BJ (cell line): Measurements from ENCODE around the gene INMT. TPM values are rescaled to one million over a fixed set of nuclear protein-coding genes. Genes with fewer than 3 reads are reported as not detected.

Experiments used
- CTCF ChIA-PET: fragments of 350-600 bp; formaldehyde crosslinking; extraction: SDS; loops from one replicate; lab custom pipeline; 2021; ENCODE audit warnings: antibody characterized with exemption, inconsistent platforms; lab: Yijun Ruan, JAX
- POLR2A ChIA-PET: fragments of 300-600 bp; sonication (Branson Sonifier 250); formaldehyde crosslinking; extraction: SDS; loops from one replicate; lab custom pipeline; 2021; ENCODE audit warnings: antibody characterized with exemption; lab: Charles Lee
- DNase-seq: peaks from one replicate; pipeline ENCODE4 v3.0.0-alpha.2; 2011; ENCODE audit warnings: low read depth
- H3K27me3 ChIP-seq: 2 replicates; pipeline ENCODE4 v1.6.0; 2011; ENCODE audit warnings: low read length; ENCODE audit not compliant: control insufficient read depth, insufficient read depth
- H3K36me3 ChIP-seq: 2 replicates; pipeline ENCODE4 v1.5.1; 2011; ENCODE audit warnings: low read length; ENCODE audit not compliant: control insufficient read depth, insufficient read depth
- H3K4me3 ChIP-seq: 2 replicates; pipeline ENCODE4 v1.5.1; 2011; ENCODE audit warnings: low read depth, mild to moderate bottlenecking, control low read depth, low read length
- polyA plus RNA-seq: library from polyadenylated mRNA; depleted of rRNA; stranded (reverse); fragments of >200 nt; gene quantifications from 2 replicates; pipeline ENCODE4 v1.2.3, GENCODE V29; 2011
- TF ChIP-seq, protein P1 (sequence below): IDR thresholded peaks from 2 replicates; pipeline ENCODE4 v1.5.1; 2011; ENCODE audit warnings: low read depth, mild to moderate bottlenecking, control low read depth, inconsistent platforms, low read length, moderate library complexity; ENCODE audit not compliant: insufficient read depth

INMT gene
- polyA plus RNA-seq, 1 experiment = 1.3 TPM

DNA sequence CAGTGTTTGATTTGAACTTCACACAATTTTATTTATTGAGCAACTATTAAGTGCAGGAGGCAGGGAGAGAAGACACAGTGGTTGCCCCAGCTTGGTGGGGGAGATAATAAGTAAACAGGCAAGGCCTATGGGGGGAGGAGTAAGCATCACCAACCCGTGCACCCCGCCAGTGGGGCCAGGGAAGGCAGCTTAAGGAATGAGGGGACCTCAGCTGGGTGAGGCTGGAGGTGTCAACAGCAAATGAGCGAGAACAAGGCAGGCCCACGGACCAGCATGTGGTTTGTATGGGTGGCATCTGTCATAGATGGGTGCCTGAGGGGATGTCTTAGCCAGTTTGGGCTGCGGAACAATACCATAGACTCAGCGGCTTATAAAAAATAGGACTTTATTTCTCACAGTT, 45.6 kb upstream of the INMT start:
- ChIA-PET POLR2A (no interaction called here), CTCF (no interaction called here)
- Histone ChIP-seq H3K27me3 (peaks cover 17% of the 10 kb centered on the region), H3K36me3 (no peaks in the 10 kb centered on the region), H3K4me3 (no peak overlapping the region)
- TF ChIP-seq, protein P1, sequence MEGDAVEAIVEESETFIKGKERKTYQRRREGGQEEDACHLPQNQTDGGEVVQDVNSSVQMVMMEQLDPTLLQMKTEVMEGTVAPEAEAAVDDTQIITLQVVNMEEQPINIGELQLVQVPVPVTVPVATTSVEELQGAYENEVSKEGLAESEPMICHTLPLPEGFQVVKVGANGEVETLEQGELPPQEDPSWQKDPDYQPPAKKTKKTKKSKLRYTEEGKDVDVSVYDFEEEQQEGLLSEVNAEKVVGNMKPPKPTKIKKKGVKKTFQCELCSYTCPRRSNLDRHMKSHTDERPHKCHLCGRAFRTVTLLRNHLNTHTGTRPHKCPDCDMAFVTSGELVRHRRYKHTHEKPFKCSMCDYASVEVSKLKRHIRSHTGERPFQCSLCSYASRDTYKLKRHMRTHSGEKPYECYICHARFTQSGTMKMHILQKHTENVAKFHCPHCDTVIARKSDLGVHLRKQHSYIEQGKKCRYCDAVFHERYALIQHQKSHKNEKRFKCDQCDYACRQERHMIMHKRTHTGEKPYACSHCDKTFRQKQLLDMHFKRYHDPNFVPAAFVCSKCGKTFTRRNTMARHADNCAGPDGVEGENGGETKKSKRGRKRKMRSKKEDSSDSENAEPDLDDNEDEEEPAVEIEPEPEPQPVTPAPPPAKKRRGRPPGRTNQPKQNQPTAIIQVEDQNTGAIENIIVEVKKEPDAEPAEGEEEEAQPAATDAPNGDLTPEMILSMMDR = no peak
- DNase-seq = no peak

DNA sequence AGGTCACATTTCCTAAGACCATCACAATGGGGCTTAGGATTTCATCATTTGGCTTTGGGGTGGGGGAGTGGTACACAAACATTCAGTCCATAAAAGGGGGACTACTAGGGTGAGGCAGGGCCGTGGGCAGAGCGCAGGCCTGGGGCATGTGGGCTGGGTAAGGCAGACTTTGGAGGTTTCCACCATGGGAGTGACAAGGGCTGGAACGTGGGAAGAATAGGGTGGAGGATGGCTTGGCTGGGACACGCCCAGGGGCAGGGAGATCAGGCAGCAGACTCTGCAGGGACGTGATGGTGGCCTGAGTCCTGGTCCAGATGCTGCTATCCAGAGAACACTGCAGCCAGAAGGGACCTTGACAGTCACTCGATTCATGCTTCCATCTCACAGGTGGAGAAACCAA, 45.0 kb upstream of the INMT start:
- DNase-seq = no peak
- CTCF ChIA-PET = no interaction called here
- no peak overlapping the region for H3K4me3 ChIP-seq
- H3K36me3 ChIP-seq = no peaks in the 10 kb centered on the region
- TF ChIP-seq, protein P1 = no peak
- POLR2A ChIA-PET = no interaction called here
- peaks cover 14% of the 10 kb centered on the region for H3K27me3 ChIP-seq

DNA sequence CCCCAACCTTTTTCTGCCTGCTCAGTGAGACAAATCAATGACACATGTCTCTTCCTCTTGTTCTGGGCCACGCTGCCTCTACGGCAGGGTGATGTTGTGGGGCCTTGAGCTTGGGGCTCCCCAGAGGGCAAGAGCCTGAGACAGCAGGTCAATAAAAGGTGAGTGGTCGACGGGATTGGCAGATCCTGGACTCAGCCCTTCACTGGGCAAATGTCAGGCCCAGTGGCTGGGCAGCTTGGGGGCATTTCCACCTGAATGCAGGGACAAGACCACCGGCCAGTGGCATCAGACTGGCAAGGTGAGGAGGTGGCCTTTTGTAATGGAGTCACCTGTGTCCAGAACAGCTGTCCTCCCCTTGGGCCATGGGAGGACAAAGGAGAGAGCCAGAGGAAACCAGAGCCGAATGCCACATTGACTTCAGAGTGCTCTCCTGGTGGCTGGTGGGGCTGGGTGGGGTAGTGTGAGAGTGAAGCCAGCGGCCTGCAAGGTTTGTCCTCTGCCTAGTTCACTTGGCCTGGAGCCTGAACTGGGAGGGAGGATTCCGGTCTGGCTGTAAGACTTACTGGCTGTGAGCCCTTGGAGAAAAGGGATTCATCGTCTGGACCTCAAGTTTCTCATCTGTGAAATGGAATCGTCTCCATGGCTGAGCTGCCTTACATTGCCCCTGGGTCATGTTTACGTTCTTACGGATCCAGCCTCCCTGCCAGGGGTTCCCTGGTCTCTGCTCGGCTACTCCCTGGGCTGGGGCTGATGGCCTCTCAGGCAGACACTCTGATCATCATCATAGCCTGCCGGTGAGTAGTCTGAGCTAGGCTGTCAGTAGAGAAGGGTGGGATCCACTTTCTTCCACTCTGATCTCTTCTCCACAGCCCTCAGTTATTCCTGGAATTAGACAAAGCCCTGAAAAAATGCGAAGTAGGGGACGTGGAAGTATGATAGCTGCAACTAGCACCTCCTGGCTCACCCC, 44.3 kb upstream of the INMT start:
- TF ChIP-seq, protein P1 = no peak
- POLR2A ChIA-PET = no interaction called here
- CTCF ChIA-PET = no interaction called here
- H3K36me3 ChIP-seq = no peaks in the 10 kb centered on the region
- no peak for DNase-seq
- H3K27me3 ChIP-seq = peaks cover 14% of the 10 kb centered on the region
- H3K4me3 ChIP-seq = no peak overlapping the region

DNA sequence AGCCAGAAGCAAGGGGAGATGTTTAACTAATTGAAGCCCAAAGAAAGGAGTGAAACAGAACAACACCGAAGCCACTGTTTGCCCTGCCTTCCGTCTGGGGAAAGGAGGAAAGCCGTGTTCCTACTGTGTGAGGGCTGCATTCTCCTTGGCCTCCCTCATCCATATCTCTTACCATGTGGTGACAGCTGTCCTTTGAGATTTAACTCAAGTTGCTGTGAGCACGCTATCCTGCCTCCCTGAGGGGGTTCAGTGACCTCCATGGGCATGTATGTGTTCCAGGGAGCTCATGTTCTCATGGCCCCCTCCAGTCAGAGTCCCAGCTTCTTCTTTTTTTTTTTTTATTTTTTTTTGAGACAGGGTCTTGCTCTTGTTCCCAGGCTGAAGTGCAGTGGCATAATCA, 43.5 kb upstream of the INMT start:
- H3K27me3 ChIP-seq = peaks cover 14% of the 10 kb centered on the region
- H3K36me3 ChIP-seq = no peaks in the 10 kb centered on the region
- ChIA-PET CTCF (no interaction called here), POLR2A (no interaction called here)
- TF ChIP-seq, protein P1 = no peak
- H3K4me3 ChIP-seq = no peak overlapping the region
- no peak for DNase-seq

DNA sequence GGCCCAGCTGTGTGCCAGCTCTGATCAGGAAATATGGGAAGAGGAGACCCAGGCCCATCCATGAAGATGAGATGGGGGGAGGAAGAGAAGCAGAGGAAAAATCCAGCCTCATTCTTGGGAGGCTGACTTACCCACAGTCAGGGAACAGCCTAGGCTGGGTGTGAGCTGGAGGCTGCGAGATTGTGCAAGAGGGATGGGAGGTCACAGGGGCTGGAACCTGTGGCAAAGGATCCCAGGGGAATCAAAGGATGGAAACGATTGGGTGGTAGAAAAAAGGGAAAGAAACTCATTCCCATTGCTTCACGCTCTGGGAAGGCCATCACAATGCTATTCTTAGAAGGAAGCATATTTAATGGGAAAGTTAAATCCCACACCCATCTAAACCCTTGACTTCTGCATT, 43.0 kb upstream of the INMT start:
- Histone ChIP-seq H3K27me3 (peaks cover 12% of the 10 kb centered on the region), H3K4me3 (no peak overlapping the region), H3K36me3 (no peaks in the 10 kb centered on the region)
- TF ChIP-seq, protein P1 = no peak
- POLR2A ChIA-PET = no interaction called here
- CTCF ChIA-PET = no interaction called here
- no peak for DNase-seq
